HG03354 (cell line): Measurements from ENCODE around the gene CRTC2.

Source experiments
- ATAC-seq: cut with Tn5 transposase; IDR thresholded peaks from one replicate; pipeline ENCODE4 v1.9.1; 2021; ENCODE audit warnings: mild to moderate bottlenecking; ENCODE audit not compliant: unreplicated experiment, poor library complexity, severe bottlenecking

Gene CRTC2

DNA sequence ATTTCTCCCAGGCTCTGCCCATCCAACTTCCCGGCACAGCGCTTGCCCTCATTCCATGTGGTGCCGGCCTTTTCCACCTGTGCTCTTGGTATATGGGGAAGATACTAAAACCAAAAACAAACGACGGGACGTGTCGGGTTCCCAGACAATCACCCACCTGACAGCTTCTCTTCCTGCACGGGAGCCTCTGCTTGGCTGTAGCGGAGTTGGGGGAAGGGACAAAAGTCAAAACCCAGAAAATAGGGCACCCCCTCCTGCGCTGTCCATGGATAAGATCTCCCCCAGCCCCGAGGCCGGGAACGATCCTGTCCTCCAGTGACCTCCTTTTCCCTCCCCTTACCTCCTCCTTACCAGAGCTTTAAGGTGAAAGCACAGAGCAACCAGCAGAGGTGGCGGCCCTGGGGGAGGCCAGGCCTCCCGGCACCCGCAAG is 18.4 kb upstream of the CRTC2 start:
- ATAC-seq, result no peak

DNA sequence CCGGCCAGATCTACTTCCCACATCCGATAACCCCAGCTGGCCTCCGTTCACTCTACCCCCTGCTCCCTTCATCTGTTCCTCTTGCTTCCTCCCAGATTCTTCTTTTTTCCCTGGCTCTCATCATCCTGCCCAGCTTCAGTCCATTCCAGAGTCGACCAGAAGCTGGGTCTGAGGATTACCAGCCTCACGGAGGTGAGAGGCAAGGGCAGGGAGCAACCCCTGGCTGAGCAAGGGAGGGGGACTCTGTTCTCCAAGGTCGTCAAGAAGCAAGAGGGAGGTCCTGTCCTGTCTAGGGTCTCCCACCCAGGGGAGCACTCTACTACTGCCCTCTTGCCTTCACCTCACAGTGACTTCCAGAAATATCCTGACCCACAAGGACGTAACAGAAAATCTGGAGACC is 15.1 kb upstream of the CRTC2 start:
- ATAC-seq, result no peak

DNA sequence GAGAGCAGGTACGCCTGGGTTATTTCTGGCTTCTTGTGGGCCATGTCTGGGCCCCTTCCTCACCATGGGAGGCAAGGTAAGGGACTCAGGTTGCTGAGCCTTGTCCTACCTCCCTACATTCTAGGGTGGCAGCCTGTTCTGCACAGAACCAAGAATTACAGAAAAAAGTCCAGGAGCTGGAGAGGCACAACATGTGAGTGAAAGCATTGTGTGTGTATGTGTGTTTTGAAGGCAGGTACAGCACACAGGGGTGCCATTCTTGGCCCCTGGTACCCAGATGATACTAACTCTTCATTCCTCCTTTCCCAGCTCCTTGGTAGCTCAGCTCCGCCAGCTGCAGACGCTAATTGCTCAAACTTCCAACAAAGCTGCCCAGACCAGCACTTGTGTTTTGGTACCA is 14.7 kb upstream of the CRTC2 start:
- no peak for ATAC-seq

DNA sequence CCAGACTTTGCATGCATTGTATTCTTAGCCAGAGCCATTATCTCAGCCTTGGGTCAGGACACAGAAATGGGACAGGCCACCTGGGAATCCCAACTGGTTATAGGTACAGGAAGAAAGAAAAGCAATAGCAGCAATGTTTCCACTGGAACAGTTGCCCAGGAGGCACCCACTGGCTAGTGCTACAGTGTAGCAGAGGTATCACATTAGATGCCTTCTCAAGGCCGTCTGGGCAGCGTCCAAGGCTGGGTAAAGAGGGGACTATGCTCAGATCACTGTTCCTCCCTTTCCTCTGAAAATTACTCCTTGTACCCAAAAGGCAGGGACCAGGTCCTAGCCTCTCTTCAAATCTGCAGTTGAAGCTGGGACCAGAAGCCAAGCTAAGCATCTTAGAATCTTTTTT is 11.9 kb upstream of the CRTC2 start:
- ATAC-seq, result no peak

DNA sequence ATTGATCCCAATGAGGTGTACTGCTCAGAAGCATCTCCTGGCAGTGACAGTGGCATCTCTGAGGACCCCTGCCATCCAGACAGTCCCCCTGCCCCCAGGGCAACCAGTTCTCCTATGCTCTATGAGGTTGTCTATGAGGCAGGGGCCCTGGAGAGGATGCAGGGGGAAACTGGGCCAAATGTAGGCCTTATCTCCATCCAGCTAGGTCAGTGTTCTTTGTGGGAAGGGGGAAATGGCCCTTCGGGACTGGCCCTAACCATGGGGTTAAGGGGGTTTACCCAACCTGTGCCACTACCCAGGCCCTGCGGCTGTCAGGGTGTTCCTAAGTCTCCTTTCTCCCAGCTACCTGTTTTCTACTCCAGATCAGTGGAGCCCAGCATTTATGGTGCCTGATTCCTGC is 10.6 kb upstream of the CRTC2 start:
- no peak for ATAC-seq

DNA sequence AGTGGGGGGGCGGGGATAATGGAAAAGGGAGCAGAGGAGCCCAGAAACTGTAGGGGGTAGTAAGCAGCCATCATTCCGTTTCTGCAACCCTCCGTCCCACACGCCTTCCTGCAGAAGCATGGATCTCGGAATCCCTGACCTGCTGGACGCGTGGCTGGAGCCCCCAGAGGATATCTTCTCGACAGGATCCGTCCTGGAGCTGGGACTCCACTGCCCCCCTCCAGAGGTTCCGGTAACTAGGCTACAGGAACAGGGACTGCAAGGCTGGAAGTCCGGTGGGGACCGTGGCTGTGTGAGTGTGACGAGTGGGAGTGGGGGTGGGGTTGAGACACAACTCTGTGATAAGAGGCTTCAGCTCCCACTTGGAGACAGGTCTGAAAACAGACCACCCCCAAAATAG is 10.0 kb upstream of the CRTC2 start:
- ATAC-seq, result no peak

DNA sequence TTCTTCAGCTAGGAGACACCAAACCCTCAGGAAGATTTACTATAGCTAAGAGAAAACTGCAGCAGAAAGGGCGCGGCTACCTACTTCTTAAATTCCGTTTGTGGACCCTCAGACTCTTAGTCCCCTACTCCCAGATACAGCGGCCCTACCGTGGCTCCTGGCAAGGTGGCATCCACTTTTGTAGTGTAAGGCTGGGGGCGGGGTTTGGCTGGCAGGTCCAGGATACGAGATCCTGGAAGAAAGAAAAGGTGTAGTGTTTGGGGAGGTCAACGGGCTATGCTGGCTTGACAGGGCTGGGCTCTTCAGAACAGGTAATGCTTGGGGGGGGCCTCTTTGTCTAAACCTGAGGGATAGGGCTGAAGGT is 9.6 kb upstream of the CRTC2 start:
- no peak for ATAC-seq

DNA sequence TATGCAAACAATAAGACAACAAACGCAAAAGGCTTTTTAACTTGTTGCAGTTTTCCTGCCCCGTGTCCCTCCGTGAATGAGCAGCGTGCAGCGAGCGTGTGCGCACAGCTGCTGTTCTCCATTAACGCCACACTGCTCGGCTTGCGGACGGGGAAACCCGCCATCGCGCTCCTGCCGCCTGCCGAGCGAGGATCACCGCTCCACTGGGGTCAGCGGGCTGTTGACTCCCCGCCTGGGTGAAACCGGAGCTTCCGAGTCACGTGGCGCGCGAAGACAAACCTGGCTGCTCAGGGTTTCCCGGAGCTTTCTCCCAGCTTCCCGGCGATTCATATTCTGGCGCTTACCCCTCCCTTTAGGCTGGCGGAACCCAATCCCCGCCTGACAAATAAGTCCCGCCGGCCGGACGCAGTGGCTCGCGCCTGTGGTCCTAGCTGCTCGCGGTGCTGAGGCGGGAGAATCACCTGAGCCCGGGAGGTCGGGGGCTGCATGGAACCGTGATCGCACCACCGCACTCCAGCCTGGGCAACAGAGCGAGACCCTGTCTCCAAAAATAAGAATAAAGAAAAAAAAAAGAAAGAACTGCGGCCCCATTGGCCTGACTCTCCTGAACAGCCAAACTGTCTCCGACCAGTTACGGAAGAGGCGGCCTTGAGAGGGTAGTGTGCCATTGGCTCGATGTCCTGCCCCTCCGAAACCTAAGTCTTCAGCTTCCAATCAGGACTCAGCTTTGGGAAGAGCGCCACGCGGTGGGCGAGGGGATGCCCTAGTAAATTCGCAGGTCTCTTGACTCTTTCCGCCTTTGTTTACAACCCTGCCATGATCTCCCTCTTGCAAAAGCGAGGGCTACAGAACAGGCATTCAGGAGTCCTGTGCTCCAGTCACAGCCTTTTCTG is 8.9 kb upstream of the CRTC2 start, which contains the start of gene CREB3L4:
CREB3L4 (plus strand) TSS at position 796 of the 893 bp plus-strand sequence. CDS start 624 bp downstream, outside the sequence.
- ATAC-seq, result peak; percentile 82

DNA sequence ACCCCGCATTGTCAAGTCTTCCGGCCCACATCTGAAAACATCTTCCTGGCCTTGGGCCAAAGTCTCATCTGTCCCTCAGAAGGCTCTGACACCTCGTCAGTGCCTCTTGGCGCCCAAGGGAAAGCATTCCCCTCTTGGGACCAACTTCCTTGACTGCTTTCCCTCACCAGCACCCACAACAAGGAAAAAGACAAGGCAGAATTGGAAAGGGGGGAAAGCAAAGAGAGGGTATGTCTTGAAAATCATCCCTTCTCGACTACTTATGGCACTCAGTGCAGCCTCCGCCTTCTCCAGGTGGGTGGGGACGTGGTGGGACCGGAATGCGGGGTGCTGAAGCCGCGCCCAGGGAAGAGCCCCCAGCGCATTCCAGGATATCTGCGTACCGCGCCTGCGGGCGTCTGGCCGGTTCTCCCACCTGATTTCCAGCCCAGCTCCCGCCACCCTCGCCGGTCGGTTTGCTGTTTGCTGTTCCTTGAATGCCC is 5.5 kb upstream of the CRTC2 start:
- ATAC-seq, result no peak

DNA sequence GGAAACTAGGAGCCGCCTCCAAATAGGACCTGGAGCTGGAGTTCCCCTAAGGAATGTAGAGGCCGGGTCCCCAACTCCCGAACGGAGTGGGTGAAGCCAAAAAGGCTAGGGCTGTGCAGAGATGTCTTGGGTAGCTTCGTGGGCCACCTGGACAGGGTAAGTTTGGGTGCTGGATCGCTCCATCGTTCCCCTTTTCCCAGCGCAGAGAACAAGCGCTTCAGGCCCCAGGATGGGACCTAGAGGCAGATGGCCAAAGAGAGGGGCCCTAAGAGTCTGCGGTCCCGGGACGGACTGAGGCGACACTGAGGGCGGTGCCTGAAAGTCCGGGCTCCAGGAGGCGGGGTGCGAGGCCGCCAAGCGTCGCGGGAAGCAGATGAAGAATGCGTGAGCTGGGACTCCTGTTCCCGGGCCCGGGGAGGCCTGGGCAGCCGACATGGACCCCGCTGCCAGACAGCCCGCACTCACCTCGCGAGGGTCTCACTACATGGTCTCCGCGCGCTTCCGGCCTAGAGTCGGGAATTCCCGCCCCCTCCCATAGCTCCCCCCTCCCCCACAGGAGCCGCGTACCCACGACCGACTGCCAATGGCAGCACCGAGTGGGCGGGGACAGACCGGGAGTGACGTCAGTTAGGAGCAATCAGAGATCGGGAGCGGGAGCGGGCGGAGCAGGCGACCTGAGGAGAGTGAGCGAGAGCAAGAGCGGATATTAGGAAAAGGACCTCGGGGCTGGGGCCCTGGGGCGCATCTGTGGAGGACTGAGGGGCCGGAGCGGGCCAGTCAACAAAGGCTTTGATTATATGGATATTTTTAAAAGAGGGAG is 4.8 kb upstream of the CRTC2 start, which contains the start of gene SLC39A1:
SLC39A1 (minus strand) TSS at position 508 of the 820 bp plus-strand sequence. CDS start 822 bp downstream, outside the sequence.
- ATAC-seq, result peak; percentile 45

DNA sequence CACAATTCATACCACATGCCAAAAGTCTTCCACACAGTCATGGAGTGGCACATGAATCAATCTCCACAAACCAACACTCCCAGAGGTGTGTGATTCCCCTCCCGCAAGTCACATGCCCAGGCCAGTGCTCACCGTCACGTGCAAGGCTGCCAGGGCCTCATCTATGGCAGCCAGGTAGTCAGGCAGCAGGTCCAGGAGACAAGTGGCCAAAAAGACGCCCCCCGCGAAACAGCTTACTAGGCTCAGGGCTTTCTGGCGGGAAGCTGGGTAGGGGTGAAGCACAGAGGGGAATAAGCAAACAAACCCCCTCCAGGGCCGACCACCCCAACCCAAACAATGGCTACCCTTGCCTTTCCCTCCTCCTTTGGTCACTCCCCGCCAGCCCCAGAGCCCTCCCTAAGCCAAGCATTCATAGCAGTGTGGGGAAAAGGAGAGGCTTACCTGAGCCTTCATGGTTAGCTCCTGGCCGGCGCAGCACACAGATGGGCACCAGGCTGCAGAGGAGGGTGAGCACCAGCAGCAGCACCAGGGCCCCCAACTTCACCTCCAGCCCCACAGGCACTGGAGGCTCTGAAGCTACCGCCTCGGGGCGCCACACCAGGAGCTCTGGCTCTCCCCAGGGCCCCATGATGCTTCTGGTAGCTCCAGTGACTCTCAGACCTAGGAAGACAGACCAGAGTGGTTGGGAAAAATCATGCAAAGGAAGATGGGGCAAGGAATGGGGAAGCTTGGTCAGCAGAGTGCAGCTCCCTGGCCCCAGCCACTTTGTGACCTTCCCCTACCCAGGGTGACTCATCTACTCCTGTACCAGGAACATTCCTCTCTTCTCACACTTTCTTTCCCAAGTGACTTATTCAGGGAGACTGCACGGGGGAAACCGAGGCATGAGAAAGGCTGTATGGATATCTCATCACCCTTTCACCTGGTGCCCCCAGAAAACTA is 3.9 kb upstream of the CRTC2 start:
- ATAC-seq, result no peak

DNA sequence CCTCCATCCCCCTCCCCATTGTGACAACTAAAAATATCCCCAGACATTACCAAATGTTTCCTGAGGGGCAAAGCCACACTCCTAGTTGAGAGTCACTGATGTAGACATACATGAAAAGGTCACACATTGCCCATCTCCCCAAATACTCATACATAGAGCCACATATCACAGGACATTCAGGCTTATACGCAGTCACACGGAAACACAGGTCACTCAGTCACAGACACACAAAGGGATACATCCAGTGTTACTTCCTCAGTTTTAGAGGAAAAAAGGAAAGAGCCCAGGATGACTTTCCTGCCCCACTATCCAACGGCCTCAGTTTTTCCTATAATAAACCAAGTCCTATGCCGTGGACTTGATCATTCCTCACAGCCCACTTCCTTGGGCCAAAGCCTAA is 3.0 kb upstream of the CRTC2 start:
- no peak for ATAC-seq

DNA sequence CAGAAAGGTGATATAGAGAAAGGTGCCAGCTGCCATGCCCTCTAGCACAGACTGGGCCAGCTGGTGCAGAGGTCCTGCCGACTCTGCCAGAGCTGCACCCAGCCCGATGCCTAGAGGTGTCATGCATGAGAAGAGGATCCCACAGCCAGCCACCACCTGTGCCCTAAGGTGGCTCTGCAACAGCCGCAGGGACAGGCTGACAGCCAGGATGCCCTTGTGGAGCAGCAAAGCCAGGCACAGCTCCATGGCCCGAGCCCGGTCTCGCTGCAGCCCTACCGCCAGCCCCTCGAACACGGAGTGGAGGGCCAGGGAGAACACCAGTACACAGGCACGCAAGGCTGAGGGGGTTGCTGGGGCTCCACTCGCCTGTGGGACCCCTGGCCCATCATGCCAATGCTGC is 1.8 kb upstream of the CRTC2 start:
- no peak for ATAC-seq

DNA sequence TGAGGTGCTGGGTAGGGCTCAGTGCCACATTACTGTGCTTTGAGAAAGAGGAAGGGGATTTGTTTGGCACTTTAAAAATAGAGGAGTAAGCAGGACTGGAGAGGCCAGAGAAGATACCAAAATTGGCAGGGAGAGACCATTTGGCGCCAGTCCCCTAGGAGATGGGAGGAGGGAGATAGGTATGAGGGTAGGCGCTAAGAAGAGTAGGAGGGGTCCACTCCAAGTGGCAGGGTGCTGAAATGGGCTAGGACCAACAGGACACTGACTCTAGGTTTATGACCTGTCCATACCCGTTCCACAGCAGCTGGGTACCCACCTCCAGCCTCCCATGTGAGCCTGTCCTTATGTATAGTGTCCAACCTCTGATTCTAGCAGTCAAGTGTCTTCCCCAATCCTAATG is 1.0 kb upstream of the CRTC2 start:
- ATAC-seq, result no peak

DNA sequence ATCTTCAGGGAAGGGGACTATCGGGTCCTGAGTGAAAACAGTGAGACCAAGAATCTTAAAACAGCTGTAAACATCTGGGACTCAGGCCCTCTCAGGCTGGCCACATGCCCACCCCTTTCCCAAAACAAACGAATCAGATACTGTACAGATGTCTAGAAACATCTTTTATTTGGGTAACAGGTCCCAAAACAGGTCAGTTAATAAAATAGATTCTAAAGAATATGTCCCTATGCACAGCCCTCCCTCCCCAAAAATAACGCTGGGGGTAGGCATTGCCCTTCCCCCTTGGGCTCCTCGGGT is 499 bp upstream of the CRTC2 start:
- ATAC-seq, result no peak

DNA sequence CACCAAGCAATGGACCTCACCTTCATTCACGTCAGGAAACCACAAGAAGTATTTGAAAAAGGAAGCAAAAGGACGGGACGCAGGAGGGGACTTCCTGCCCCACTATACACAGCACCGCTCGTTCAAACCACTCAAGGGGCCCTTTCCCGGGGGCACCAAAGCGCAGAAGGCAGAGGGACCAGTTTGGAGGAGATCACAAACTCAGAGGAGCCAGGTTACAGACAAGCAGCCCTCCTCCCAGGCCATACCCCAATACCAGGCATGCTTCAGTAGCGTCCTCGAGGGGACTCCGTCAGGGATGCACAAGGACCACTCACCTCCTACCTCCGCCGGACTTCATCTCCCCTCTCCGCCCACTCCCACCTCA is 685 bp downstream of the CRTC2 start:
- peak; percentile 23 for ATAC-seq

DNA sequence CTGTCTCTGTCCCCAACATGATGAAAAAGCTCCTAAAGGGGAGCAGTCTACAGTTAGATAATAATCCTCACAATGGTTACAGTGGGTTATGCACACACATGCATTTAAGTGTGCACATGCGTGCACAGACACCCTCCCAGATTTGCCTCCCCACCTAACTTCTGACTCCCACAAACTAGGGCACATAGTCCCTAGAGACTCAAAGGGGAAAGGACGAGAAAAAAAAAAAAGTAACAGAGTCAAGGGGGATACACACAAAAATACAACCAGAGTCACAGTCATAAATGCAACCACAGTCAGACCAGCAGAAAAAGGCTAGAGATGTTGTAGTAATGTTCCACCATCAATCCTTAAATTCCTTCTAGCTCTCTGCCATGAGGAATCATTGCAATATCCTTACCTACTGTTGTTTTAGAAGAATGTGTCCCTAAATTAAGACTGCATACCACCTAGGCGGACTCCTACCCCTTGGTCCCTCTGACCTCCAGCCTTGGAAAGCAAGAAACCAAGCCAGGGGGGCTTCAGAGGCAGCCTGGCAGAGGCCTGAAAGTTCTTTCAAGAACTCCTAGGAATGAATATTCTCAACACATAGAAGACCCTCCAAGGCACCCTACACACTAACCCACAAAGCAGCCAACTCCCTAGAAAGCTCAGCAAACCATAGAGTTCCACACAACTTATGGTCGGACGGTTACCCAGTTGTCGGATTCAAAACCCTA is 1.3 kb downstream of the CRTC2 start:
- ATAC-seq, result no peak

DNA sequence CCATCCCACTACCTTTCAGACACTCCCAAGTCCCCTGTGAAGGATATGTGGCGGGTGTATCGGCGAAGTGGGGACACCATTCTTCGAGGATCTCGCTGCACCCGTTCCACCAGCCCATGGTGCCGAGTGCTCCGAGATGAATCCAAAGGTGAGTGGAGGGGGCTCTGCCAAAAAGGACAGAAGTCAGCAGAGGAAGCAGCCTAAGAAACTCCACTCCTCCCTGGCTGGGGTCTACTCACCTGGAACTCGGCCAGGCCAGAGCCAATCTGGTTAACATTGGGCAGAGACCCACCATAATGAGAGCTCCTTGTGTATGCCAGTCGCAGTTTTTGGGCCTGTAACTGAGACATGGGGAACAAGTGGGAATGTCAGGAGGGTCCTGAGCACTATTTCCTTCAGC is 3.6 kb downstream of the CRTC2 start:
- ATAC-seq, result no peak

DNA sequence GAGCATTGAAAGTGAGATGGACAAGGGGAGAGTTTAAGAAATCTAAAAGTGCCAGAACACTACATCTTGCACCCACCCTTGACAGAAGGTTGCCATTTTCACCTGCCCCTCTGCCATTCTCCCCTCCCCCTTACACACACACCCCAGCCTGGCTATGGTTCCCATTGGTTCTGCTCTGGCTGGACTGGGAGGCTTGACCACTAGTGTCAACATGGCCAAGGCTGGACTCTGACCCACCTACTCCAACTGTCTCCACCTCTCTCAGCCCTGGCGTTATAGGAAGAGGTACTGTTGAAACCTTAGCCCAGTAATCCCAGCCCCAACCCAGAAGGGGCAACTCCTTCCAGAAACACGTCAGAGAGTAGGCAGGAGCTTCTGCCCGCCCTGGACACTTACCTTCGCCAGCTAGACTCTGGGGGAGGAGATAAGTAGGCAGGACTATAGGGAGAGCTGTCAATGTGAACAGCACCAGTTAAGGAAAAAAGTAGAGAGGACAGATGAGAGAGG is 4.5 kb downstream of the CRTC2 start:
- ATAC-seq, result no peak
